ENCODE results near the gene CCR7.

Gene CCR7

DNA sequence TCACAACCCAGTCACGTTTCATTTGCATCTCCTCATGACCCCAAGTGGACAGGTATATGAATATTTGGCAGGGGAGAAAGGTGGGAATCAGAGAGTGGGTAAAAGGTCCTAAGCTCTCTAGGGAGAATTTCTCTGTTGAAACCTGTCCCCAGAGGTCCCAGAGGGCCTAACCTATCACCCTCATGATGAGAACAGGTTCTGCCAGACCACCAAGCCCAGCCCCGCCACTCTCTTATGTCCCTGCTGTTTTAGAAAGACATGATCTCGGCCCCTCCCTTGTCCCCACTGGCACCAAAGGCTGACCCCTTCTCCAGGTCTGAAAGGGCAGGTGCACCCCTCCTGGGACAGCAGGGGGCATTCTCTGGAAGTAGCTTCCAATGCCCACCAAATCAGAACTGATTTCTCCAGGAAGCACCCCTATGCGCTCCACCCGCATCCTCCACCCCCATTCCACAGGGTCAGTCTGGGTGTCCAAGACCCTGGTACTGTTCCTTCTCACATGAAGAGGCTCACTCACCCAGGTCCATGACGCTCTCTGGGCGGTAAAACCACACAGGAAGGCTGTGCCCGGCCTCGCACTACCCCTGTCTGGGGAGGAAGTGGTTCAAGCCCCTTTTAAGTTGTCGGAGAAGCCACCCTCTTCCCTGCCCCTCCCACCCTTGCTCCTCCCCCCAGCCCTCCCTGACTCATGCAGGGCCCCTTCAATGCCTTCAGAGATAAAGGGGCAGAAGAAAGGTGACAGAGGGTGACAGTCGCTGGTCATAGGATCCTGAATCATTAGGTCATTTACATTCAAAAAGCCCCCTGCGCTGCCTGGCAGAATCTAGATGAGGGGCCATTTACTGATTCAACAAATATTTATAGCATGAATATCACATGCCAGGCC, at the start of gene CCR7:
Gene CCR7, minus strand, starts transcription at position 590 of the 886 bp plus-strand sequence. Its CDS starts 63 bp downstream, at position 527.
- no peak within 1 kb of the TSS for H3K4me3 ChIP-seq (ENCODE audit: low read depth, low read length)

DNA sequence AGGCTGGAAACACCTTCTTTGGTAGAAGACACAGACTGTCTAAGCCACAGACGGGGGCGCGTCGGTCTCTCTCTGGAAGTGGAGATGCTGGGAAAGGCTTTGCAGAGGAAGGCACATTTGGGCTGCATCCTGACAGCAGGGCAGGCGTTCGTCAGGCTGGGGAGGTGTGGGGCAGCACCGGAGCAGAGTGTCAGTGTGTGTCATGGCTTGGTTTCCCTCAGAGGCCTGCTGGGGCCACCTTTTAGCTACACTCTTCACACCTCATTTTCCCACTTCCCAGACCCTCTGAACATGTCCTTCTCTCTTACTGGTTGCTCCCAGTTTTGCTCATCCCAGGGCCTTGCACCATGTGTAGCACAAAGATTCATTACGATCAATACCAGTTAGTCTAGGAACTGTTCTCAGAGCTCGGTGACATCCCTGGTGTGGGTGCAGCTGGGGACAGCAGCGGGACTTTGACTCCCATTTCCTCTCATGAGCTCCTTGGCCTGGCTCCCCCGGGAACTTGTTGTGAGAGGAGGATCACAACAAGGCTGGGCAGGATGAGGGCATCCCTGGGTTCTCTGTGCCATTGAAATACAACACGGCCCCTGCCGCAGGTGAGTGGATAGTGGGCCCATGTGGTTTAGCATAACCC, 49.3 kb upstream of the CCR7 start:
- H3K4me3 ChIP-seq (ENCODE audit: low read depth, low read length), result no peak overlapping the region

- no peak overlapping the region for H3K4me3 ChIP-seq (ENCODE audit: low read depth, low read length)
These were observed 48.3 kb upstream of the CCR7 start for GRCh38 chr17:40613467-40614154.

- H3K4me3 ChIP-seq (ENCODE audit: low read depth, low read length), result no peak overlapping the region
These were observed 47.5 kb upstream of the CCR7 start for GRCh38 chr17:40612599-40613244.

DNA sequence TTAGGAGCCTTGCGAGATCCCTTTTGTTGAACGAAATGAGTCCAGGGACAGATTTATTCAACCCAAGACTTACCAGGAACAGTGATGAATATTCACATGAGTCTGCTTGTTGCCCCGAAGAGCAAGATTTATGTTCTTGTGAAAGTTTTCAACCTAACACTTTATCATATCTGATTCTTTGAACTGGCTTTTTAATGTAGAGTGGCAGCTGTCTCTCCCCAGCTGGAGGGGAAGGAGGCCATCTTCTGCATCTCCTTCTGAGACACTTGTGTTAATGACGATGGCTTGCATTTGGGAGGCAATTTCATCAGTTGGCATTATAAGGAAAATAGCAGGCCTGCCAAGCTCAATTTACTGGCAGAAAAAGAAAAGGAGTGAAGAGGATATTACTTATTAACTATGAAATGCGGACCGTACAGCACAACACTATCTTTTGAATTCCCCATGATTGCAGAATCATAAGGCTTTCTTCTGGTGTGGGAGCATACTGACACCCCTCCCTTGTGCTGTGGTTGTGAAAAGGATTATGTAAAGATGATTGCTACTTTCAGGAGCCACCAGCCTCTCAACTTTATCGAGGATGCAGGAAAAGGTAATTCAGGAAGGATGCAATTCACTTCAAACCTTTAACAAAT, 46.7 kb upstream of the CCR7 start:
- no peak overlapping the region for H3K4me3 ChIP-seq (ENCODE audit: low read depth, low read length)

GRCh38 chr17:40610359-40610758, 45.1 kb upstream of the CCR7 start:
- no peak overlapping the region for H3K4me3 ChIP-seq (ENCODE audit: low read depth, low read length)

GRCh38 chr17:40608061-40608581, 42.8 kb upstream of the CCR7 start:
- no peak overlapping the region for H3K4me3 ChIP-seq (ENCODE audit: low read depth, low read length)

DNA sequence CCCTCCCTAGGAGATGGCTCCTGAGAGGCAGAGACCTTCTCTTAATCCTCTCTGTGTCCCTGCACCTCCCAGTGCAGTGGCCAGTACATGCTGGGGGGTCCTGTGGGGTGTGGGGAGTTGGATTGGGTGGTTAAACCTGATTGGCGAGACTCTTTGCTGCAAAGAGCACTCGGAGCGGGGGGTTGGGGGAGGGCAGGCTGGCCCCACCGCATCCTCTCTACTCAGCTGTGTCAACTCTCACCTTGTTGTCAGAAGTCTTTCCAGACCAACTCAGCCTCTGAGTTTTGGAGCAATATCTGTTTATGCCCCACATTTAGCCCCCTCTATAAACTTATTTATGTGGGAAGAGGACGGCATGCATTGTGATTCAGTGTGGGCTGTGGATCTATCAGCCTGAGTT, 42.4 kb upstream of the CCR7 start:
- no peak overlapping the region for H3K4me3 ChIP-seq (ENCODE audit: low read depth, low read length)

DNA sequence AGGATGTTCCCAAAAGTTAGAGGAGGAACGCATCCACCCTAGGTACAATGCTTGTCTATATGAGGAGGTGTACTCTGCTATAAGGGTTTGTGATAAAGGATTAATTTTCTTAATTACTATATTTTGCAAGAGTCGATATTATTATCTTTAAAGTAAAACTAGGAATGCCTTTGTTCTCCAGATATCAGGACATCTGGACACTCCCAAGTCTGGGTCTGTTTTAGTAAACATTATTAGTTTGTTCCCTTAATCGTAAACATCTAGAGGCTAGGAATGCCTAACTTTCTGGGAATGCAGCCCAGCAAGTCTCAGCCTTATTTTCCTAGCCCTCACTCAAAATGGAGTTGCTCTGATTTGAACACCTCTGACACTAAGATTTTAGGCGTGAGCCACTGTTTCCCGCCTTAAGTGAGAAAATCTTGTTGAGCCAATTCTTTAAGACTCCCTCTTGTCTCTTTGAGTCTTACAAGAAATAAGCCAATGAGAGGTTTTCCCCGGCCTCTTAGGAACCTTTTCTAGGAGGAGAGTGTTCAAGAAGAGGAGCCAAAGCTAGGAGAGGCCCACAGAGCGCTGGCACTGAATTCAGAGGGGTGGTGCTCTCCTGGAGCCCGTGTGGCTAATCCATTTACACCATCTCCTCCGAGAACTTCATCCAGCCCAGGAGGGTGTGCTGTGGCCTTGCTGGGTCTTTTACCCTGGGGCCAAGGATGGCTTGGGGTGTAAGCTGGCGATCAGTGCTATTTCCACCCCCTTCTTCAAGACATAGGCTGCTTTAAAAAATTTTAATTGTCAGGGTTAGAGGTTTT, 41.5 kb upstream of the CCR7 start:
- H3K4me3 ChIP-seq (ENCODE audit: low read depth, low read length), result no peak overlapping the region

DNA sequence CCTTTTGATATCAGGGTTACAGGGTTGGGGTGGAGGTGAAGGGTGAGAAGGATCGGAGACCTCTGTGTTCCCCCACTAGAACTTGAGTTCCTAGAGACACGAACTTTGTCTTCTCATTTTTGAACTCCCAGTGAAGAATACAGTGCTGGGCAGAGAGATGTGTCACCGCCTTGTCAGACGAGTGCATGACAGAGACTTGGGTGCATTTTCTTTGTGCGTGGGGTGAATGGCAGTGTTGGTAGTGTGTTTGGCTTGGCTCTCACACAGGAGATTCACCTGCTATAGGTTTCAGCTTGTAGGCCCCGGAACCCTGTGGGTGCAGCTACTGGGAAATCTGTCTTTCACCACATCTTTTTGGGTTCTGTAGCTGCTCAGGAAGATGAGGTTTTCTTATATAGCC, 40.0 kb upstream of the CCR7 start:
- H3K4me3 ChIP-seq (ENCODE audit: low read depth, low read length), result no peak overlapping the region

- no peak overlapping the region for H3K4me3 ChIP-seq (ENCODE audit: low read depth, low read length)
These were observed 39.2 kb upstream of the CCR7 start for GRCh38 chr17:40604327-40605080.

DNA sequence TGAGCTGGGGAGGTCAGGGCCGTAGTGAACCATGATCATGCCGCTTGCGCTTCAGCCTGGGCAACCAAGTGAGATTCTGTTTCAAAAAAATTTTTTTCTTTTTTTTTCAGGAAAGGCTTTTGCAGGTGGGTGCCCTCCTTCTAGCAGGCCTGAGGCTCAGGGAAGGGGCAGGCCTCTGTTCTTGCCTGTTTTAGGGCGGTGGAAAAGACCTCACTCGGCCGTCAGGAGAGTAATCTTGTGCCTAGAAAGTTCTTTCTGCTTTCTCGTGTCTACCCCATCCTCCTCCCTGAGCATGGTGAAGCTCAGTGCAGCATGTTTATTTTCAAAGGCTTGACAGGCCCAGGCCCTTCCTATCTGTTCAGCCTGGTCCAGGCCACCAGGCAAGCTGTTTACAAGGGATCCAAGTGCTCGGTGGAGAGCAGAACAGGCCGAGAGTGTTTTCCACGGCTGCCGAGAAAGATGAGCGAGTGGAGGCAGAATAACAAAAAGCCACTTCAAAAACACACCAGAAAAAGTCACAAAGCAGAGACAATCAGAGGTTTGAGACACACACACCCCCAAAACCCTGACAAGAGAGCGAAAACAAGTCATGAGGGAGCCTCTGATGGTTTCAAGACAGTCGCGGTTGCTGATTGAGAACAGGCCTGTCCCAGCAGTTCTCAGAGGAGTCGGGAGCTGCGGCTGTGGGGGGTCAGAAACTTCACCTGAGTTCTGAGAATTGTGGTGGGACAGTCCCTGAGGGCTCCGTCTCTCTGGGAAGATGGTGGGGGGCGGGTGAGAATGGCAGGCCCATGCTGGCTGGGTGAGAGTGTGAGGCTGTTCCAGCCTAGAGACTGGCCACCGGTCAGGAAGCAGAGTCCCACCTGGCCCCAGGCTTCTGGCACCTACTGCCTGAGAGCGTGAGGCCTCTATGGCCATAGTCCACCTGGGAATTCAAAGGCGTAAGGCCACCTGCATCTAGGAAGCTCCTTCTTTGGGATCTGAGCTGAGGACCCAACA, 37.5 kb upstream of the CCR7 start:
- H3K4me3 ChIP-seq (ENCODE audit: low read depth, low read length), result no peak overlapping the region

GRCh38 chr17:40600486-40601046, 35.3 kb upstream of the CCR7 start:
- H3K4me3 ChIP-seq (ENCODE audit: low read depth, low read length), result no peak overlapping the region

DNA sequence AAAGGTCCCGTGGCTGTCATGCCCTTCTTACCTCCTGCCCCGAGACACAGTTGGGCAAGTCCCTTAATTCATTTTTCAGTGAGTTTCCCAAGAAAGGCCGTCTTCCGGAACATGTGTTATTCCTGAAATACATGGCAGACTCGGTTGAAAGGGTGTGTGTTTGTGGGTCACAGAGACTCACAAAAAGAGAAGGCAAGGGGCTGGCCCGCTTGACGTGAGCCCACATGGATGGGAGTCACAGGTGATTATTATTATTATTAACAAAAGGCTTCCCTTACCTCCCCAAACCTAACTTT, 34.1 kb upstream of the CCR7 start:
- H3K4me3 ChIP-seq (ENCODE audit: low read depth, low read length), result no peak overlapping the region

DNA sequence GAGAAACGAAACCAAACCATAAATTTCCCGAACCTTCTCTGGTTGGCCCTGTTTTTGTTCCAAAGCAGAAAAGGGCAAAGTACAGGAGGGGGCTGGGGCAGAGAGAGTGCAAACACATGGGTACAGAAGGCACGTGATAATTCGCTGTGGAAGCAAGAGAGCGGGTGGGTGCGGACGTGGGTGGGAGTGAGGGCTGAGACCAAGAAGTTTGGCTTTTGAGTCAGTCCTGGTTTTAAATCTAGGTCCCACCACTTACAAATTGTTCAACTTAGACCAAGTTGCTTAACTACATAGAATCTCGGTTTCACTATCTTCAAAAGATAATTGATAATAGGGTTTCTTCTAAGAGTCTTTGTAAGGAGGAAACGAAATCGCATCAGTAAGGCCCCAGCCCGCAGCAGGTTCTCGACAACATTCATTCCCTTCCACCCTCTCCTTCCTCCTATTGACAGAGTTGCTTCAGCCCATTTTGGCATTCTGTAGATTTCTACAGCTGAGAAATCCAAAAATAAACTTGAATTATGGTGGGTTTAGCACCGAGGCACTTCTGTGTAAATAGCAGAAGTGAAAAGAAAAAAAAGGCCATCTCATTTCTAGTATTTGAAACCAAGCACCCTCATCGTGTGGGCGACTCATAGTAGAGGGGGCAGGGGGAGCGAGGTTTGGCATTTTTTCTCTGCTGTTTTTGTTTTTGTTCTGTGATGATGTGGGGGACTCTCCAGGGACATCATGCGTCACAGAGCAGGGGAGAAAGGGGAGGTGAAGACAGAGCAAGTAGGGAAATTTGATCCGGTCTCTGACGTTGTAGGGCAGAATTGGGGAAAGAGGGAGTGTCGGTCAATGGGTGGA, 33.6 kb upstream of the CCR7 start:
- no peak overlapping the region for H3K4me3 ChIP-seq (ENCODE audit: low read depth, low read length)

GRCh38 chr17:40598301-40598618, 33.0 kb upstream of the CCR7 start:
- H3K4me3 ChIP-seq (ENCODE audit: low read depth, low read length), result no peak overlapping the region
